Adrenal gland (tissue), 12 donors: ENCODE measurements around the gene WBP2NL. TPM values are rescaled to one million over a fixed set of nuclear protein-coding genes. Genes with fewer than 3 reads are reported as not detected.

ENCODE experiments used
- DNase-seq, 7 donors: peaks; one replicate each; pipeline ENCODE4 v3.0.0-alpha.2; 2019 to 2020
- H3K27ac ChIP-seq, 5 donors: fragments of 200-600 bp; sonication (generic) in 4 of 5; 1 replicate in 3 of 5; 2 replicates in 2 of 5; pipeline versions ENCODE4 v1.5.1 to v1.8.0; 2016 to 2020; ENCODE audit warnings: mild to moderate bottlenecking in 1 of 5
- H3K27me3 ChIP-seq: fragments of 200-600 bp; 2 replicates; pipeline ENCODE4 v1.8.0; 2021
- H3K36me3 ChIP-seq, 2 donors: fragments of 200-600 bp; replicated peaks in 1 of 2; 1 replicate in 1 of 2; 2 replicates in 1 of 2; pipeline versions ENCODE4 v1.5.1 to v1.8.0; 2018 to 2022
- H3K4me1 ChIP-seq, 2 donors: fragments of 200-600 bp; replicated peaks in 1 of 2; 1 replicate in 1 of 2; 2 replicates in 1 of 2; pipeline versions ENCODE4 v1.5.1 to v1.8.0; 2018 to 2021
- H3K4me3 ChIP-seq, 4 donors: fragments of 200-600 bp; sonication (generic) in 3 of 4; one replicate each; pipeline ENCODE4 v1.5.1; 2016 to 2018
- H3K9me3 ChIP-seq, 3 donors: fragments of 200-600 bp; sonication (generic) in 1 of 3; replicated peaks in 1 of 3; 1 replicate in 2 of 3; 2 replicates in 1 of 3; pipeline versions ENCODE4 v1.5.1 to v1.8.0; 2016 to 2021
- CTCF ChIP-seq, 6 experiments: fragments of 450-650 bp in 4 of 6; fragments of 200-600 bp in 2 of 6; sonication (generic) in 1 of 6; IDR thresholded peaks; 1 replicate in 5 of 6; 2 replicates in 1 of 6; pipeline versions ENCODE4 v1.5.1 to v1.8.0; 2016 to 2021; ENCODE audit warnings: antibody characterized with exemption in 6 of 6, mild to moderate bottlenecking in 2 of 6, moderate library complexity in 1 of 6
- POLR2A ChIP-seq, 2 donors: fragments of 450-650 bp; IDR thresholded peaks; one replicate each; pipeline ENCODE4 v1.6.1; 2017; ENCODE audit warnings: antibody characterized with exemption in 2 of 2, mild to moderate bottlenecking in 2 of 2, moderate library complexity in 1 of 2
- WGBS, 4 donors: extraction: QIAGEN DNeasy Blood & Tissue Kit in 2 of 4; methylation state at CpG; one replicate each; pipeline versions ENCODE4 v1.1.5 to v1.1.7; 2013 to 2017; 5-methylcytosine and 5-hydroxymethylcytosine counted together
- intact Hi-C, 2 donors: fragments of 100-400 bp; cut with DNase I; formaldehyde crosslinking; loops; one replicate each; pipeline versions ENCODE4 v1.14.1 to v1.15.0; 2022 to 2023
- polyA plus RNA-seq, 3 donors: library from polyadenylated mRNA; stranded (reverse); fragments of 200-250 nt in 2 of 3; fragments of 350-450 nt in 1 of 3; fragmentation: Illumina TruSeq in 1 of 3; extraction: RNeasy Lipid Tissue Mini Kit (QIAGEN cat#74804) in 1 of 3; gene quantifications; one replicate each; pipeline ENCODE4 v1.2.3, GENCODE V29; 2013 to 2014
- total RNA-seq, 9 donors: library from RNA; depleted of rRNA in 4 of 9; stranded (reverse); fragments of >200 nt in 4 of 9; fragments of 120-200 nt in 1 of 9; fragmentation: NEBNext Ultra II Directional in 1 of 9; extraction: Animal tissue kit (Norgen Biotek cat#: 25700) in 1 of 9; gene quantifications; one replicate each; pipeline versions ENCODE4 v1.1.0 to v1.2.4, GENCODE V29; 2013 to 2023
- donor health status: healthy with polysubstance abuse.
- donor health status: Bipolar disorder and iron deficiency.
- donor health status: DM: yes; HTN: yes; CAD: no.
- donor health status: DM: no; HTN: no; CAD: no.
- donor health status: DM: no; HTN: no; CAD: no.
- donor health status: DM: yes; HTN: yes; CAD: no.

Gene WBP2NL
- total and polyA plus RNA-seq, 12 donors: 0.35 to 2.0 (median 0.62) TPM; not detected in 1

DNA sequence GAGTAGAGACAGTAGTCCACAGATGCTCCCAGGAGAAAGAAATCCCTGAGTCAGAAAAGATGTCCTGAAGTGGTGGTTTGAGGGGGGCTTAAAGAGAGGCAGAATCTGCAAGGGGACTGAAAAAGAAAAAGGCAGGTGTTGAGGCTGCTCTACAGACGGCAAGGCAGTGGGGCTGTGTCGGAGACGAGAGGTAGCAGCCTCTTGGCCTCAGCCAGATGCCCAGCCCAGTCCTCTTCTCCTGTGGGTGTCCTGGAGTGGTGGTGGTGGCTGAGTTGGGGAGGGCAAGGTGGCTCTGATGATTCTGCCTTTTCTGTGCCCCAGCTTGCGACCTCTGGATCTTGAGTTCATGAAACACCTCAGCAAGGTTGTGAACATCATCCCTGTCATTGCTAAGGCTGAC is 9.3 kb upstream of the WBP2NL start:
- Histone ChIP-seq H3K27me3 (no peaks in the 10 kb centered on the region), H3K4me1 (no peaks in the 10 kb centered on the region), H3K9me3 (no peaks in the 10 kb centered on the region), H3K27ac (no peak overlapping the region), H3K4me3 (no peak overlapping the region), H3K36me3 (no peaks in the 10 kb centered on the region)
- DNase-seq: peak in 1 of 7 donors; percentile 21
- WGBS, 4 donors: 79 to 93% (median 83%) methylated on average over 4 of the region's 4 CpGs
- intact Hi-C loops: no loop called here
- no peak for TF ChIP-seq CTCF (IDR thresholded peaks at IDR 0.05)
- TF ChIP-seq POLR2A (IDR thresholded peaks at IDR 0.05): no peak

DNA sequence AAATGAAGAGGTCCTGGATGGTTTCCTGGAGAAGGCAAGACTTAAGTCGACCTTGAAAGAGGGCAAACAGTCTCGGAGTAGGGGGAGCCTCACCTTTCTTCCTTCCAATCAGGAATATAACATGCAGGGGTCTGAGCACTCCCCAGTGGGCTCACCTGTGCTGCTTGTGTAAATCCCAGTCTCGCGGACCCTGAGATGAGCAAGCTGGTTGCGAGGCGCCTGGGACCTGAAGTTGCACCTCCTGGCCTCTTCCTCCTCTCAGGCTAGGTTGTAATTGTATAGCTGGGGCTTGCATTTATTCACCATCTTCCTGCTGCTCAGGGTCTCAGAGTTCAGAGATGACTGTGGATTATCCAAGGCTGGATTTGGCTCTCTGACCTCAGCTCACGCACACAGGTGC is 7.5 kb upstream of the WBP2NL start:
- no peaks in the 10 kb centered on the region for H3K27me3 ChIP-seq
- H3K4me3 ChIP-seq: no peak overlapping the region
- no peaks in the 10 kb centered on the region for H3K4me1 ChIP-seq
- no peak overlapping the region for H3K27ac ChIP-seq
- H3K9me3 ChIP-seq: no peaks in the 10 kb centered on the region
- no peaks in the 10 kb centered on the region for H3K36me3 ChIP-seq
- intact Hi-C loops: no loop called here
- WGBS, 4 donors: 84 to 89% (median 88%) methylated on average over 7 of the region's 7 CpGs
- TF ChIP-seq POLR2A (IDR thresholded peaks at IDR 0.05): no peak
- TF ChIP-seq CTCF (IDR thresholded peaks at IDR 0.05): no peak
- DNase-seq: peak in 2 of 7 donors; percentile 7 to 35

DNA sequence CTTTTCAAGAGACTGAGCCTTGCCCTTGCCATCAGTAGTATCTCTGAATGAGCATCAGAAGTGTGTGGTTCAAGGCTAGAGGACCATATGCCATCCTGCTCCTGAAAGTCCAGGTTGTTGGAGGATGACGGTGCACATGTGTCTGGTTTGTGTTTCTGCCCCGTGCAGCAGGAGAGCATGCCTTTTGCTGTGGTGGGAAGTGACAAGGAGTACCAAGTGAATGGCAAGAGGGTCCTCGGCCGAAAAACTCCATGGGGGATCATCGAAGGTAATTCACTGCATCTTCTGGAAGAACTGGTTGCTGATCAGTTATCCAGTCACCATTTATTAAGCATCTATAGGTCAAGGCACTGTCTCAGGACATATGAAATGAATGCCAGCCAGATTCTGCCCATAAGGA is 6.1 kb upstream of the WBP2NL start:
- WGBS, 4 donors: 87 to 90% (median 89%) methylated on average over 5 of the region's 5 CpGs
- DNase-seq: peak in 2 of 7 donors; percentile 1 to 9

DNA sequence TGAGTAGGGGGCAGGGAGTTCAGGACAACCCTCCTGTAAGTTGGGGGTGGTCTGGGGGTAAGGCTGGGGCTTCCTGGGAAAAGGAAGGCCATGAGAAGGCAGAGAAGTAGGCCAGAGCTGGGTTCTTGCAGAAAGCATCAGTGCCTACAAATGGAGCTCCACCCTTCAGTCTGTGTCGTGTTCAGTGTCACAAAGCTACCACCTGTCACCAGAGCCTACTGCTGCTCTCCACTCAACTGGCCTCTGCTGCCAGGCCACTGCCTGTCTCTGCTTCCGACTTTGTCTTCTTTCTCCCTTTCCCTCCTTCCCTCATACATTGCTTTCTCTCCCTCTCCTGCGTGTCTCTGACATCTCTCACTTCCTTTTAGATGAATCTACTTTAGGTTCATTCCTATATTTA is 3.4 kb upstream of the WBP2NL start:
- intact Hi-C loops: no loop called here
- TF ChIP-seq POLR2A (IDR thresholded peaks at IDR 0.05) (no peak), CTCF (IDR thresholded peaks at IDR 0.05) (no peak)
- H3K36me3 ChIP-seq: no peaks in the 10 kb centered on the region
- peaks cover 0 to 13% of the 10 kb centered on the region in 2 donors for H3K4me1 ChIP-seq
- H3K27me3 ChIP-seq: no peaks in the 10 kb centered on the region
- peak in 2 of 7 donors; percentile 8 to 59 for DNase-seq
- 69 to 81% (median 74%) methylated on average over 3 of the region's 3 CpGs for WGBS, 4 donors
- H3K4me3 ChIP-seq: no peak overlapping the region
- H3K9me3 ChIP-seq: no peaks in the 10 kb centered on the region
- H3K27ac ChIP-seq: no peak overlapping the region

More for the DNA sequence above, 6.1 kb upstream of the WBP2NL start:
- TF ChIP-seq POLR2A (IDR thresholded peaks at IDR 0.05): no peak
- TF ChIP-seq CTCF (IDR thresholded peaks at IDR 0.05): no peak
- intact Hi-C loops: no loop called here
- no peak overlapping the region for H3K27ac ChIP-seq
- no peaks in the 10 kb centered on the region for H3K36me3 ChIP-seq
- H3K9me3 ChIP-seq: no peaks in the 10 kb centered on the region
- no peak overlapping the region for H3K4me3 ChIP-seq
- H3K4me1 ChIP-seq: no peaks in the 10 kb centered on the region
- H3K27me3 ChIP-seq: no peaks in the 10 kb centered on the region
